KOPT-K1 (cell line): ENCODE results near the gene LRRC43.
"Not testable (repeated sequence)": the region's sequence is repeated elsewhere in the genome, so short reads cannot be mapped to it uniquely, and the experiment has no call there.

Experiments
- H3K27ac ChIP-seq: fragments of 200-600 bp; sonication (generic); 2 replicates; pipeline ENCODE4 v1.5.1; 2016; ENCODE audit warnings: antibody characterized with exemption, mild to moderate bottlenecking, low read depth, low read length; ENCODE audit not compliant: poor library complexity, severe bottlenecking
- H3K36me3 ChIP-seq: fragments of 200-600 bp; sonication (generic); 2 replicates; pipeline ENCODE4 v1.5.1; 2017; ENCODE audit warnings: antibody characterized with exemption, mild to moderate bottlenecking, low read length, moderate library complexity; ENCODE audit not compliant: insufficient read depth
- H3K9me3 ChIP-seq: fragments of 200-600 bp; sonication (generic); 2 replicates; pipeline ENCODE4 v1.5.1; 2017; ENCODE audit warnings: antibody characterized with exemption, low read length, mild to moderate bottlenecking; ENCODE audit not compliant: insufficient read depth, poor library complexity, severe bottlenecking

The LRRC43 gene

GRCh38 chr12:122171399-122171798, 11.5 kb upstream of the LRRC43 start:
- H3K9me3 ChIP-seq, result no peaks in the 10 kb centered on the region
- no peaks in the 10 kb centered on the region for H3K36me3 ChIP-seq
- no peak overlapping the region for H3K27ac ChIP-seq

GRCh38 chr12:122172262-122172939, 10.5 kb upstream of the LRRC43 start:
- Histone ChIP-seq H3K36me3 (no peaks in the 10 kb centered on the region), H3K9me3 (no peaks in the 10 kb centered on the region), H3K27ac (no peak overlapping the region)

GRCh38 chr12:122174155-122174845, 8.6 kb upstream of the LRRC43 start, which contains the start of gene IL31:
Gene IL31 (minus strand): TSS chr12:122174221. CDS start chr12:122174172, 49 bp downstream.
- H3K36me3 ChIP-seq, result no peaks in the 10 kb centered on the region
- H3K27ac ChIP-seq, result no peak within 1 kb of the TSS
- no peaks in the 10 kb centered on the region for H3K9me3 ChIP-seq

- not testable (repeated sequence) for H3K36me3 ChIP-seq, H3K27ac ChIP-seq, H3K9me3 ChIP-seq
Measured at GRCh38 chr12:122176473-122176872, 6.5 kb upstream of the LRRC43 start.

- Histone ChIP-seq H3K27ac (no peak overlapping the region), H3K36me3 (no peaks in the 10 kb centered on the region), H3K9me3 (no peaks in the 10 kb centered on the region)
Measured at GRCh38 chr12:122183588-122183940, 641 bp downstream of the LRRC43 start.

- no peaks in the 10 kb centered on the region for H3K9me3 ChIP-seq
- no peaks in the 10 kb centered on the region for H3K36me3 ChIP-seq
- H3K27ac ChIP-seq, result no peak overlapping the region
Measured at GRCh38 chr12:122184517-122184916, 1.6 kb downstream of the LRRC43 start.

- Histone ChIP-seq H3K9me3 (no peaks in the 10 kb centered on the region), H3K36me3 (no peaks in the 10 kb centered on the region), H3K27ac (no peak overlapping the region)
Measured at GRCh38 chr12:122185079-122185478, 2.2 kb downstream of the LRRC43 start.

- no peak overlapping the region for H3K27ac ChIP-seq
- no peaks in the 10 kb centered on the region for H3K36me3 ChIP-seq
- no peaks in the 10 kb centered on the region for H3K9me3 ChIP-seq
Measured at GRCh38 chr12:122185494-122186082, 2.7 kb downstream of the LRRC43 start.

GRCh38 chr12:122187466-122187865, 4.5 kb downstream of the LRRC43 start:
- H3K36me3 ChIP-seq, result no peaks in the 10 kb centered on the region

GRCh38 chr12:122189626-122190475, 6.9 kb downstream of the LRRC43 start:
- no peak overlapping the region for H3K27ac ChIP-seq
- H3K9me3 ChIP-seq, result peaks cover 3% of the 10 kb centered on the region
- H3K36me3 ChIP-seq, result no peaks in the 10 kb centered on the region

More at GRCh38 chr12:122187466-122187865, 4.5 kb downstream of the LRRC43 start:
- Histone ChIP-seq H3K9me3 (no peaks in the 10 kb centered on the region), H3K27ac (no peak overlapping the region)

- Histone ChIP-seq H3K36me3 (no peaks in the 10 kb centered on the region), H3K9me3 (peaks cover 15% of the 10 kb centered on the region), H3K27ac (no peak overlapping the region)
Measured at GRCh38 chr12:122190842-122191668, 8.1 kb downstream of the LRRC43 start.

- H3K27ac ChIP-seq, result no peak overlapping the region
Measured at GRCh38 chr12:122192441-122192840, 9.5 kb downstream of the LRRC43 start.

GRCh38 chr12:122194804-122195203, 11.9 kb downstream of the LRRC43 start:
- H3K27ac ChIP-seq, result no peak overlapping the region
- peaks cover 15% of the 10 kb centered on the region for H3K9me3 ChIP-seq
- no peaks in the 10 kb centered on the region for H3K36me3 ChIP-seq

More at GRCh38 chr12:122192441-122192840, 9.5 kb downstream of the LRRC43 start:
- H3K9me3 ChIP-seq, result peaks cover 15% of the 10 kb centered on the region
- H3K36me3 ChIP-seq, result no peaks in the 10 kb centered on the region

- H3K9me3 ChIP-seq, result peaks cover 15% of the 10 kb centered on the region
Measured at GRCh38 chr12:122195405-122195804, 12.5 kb downstream of the LRRC43 start.

More at GRCh38 chr12:122195405-122195804, 12.5 kb downstream of the LRRC43 start:
- Histone ChIP-seq H3K36me3 (no peaks in the 10 kb centered on the region), H3K27ac (no peak overlapping the region)
